ENCODE measurements around the gene CNRIP1.

The CNRIP1 gene

GRCh38 chr2:68250196-68250595 is 69.6 kb downstream of the CNRIP1 start:
- DNase-seq, result no peak

DNA sequence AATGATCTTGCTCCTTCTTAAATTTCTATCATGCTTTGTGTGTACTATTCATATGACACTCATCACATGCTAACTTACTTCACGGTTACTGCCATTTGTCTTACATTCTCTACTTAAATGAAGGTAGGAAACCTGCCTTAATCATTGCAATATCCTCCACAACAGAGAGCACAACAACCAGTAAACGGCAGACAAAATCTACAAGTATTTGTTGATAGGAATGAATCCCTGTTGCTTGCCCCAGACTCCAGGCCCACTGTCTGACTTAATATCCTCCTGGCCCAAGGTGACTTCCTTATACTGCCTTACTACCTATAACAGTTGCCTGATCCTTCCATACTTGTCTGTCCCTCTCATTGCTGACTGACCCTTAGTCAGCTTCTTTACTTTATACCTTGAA is 70.9 kb downstream of the CNRIP1 start:
- no peak for DNase-seq

DNA sequence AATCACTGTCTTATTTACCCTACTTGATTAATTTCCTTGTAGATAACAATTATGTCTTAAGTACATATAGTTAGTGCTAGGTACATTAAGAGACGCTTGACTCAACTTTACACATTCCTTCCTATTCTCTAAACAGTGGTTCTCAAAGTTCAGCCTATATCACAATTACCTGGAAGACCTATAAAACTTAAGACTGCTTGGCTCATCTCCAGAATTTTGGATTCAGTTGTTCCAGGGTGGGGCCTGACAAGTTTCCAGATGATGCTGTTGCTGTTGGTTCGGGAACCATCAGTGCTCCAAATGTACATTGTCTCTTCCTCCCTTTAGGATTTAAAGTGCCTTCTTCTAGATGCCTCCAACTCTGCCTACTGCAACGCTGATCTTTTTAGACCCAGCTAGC is 71.4 kb downstream of the CNRIP1 start:
- no peak for DNase-seq

- DNase-seq, result no peak
Measured at GRCh38 chr2:68246396-68246795, 73.4 kb downstream of the CNRIP1 start.

DNA sequence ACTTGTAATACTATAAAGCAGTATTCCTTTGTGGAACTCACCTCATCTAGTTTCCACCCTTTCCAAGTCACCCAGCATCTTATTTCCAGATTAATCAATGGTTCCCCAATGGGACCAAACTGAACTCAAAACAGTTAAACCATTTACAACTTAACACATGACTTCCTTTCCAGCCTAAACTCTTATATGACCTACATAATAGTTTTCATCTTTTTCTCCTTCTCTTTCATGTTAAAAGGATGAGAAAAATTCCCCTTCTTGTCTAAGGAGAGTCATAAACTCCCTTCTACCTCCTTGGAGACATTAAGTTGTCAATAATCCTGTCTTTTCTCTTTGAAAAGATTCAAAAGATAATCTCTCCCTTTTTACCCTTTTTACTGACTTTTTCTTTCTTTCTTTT is 74.1 kb downstream of the CNRIP1 start:
- DNase-seq, result no peak

DNA sequence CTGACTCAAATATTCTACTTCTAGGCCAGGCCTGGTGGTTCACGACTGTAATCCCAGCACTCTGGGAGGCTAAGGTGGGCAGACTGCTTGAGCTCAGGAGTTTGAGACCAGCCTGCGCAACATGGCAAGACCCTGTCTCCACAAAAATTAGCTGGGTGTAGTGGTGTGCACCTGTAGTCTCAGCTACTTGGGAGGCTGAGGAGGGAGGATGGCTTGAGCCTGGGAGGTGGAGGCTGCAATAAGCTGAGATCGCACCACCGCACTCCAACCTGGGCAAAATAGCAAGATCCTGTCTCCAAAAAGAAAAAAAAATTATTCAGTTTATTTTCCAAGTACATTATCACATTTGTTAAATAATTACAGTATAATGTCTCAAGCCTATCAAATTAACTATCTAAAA is 74.7 kb downstream of the CNRIP1 start:
- DNase-seq, result no peak

GRCh38 chr2:68244456-68244855 is 75.3 kb downstream of the CNRIP1 start:
- DNase-seq, result no peak

Data from SHP77 treated with DMSO at 0.1 percent for 48 hours (cell line).